ENCODE measurements around the gene ACVRL1.
A peak's percentile ranks its signal among the peaks of the same experiment; 100 is the strongest.

ACVRL1 gene

GRCh38 chr12:51901881-51902280 is 5.4 kb upstream of the ACVRL1 start:
- no peaks in the 10 kb centered on the region for H3K27me3 ChIP-seq (ENCODE audit: control insufficient read depth, insufficient read depth, low read length)
- H3K36me3 ChIP-seq (ENCODE audit: insufficient read depth, low read length) = no peaks in the 10 kb centered on the region
- H3K4me2 ChIP-seq (ENCODE audit: low read length) = no peak overlapping the region
- peaks cover 23% of the 10 kb centered on the region for H3K4me1 ChIP-seq (ENCODE audit: control insufficient read depth, insufficient read depth, low read length)
- H3K9ac ChIP-seq (ENCODE audit: low read depth, low read length) = no peak overlapping the region
- H3K4me3 ChIP-seq (ENCODE audit: low read length) = no peak overlapping the region
- H3K9me3 ChIP-seq (replicated peaks; ENCODE audit: low read length) = no peaks in the 10 kb centered on the region

DNA sequence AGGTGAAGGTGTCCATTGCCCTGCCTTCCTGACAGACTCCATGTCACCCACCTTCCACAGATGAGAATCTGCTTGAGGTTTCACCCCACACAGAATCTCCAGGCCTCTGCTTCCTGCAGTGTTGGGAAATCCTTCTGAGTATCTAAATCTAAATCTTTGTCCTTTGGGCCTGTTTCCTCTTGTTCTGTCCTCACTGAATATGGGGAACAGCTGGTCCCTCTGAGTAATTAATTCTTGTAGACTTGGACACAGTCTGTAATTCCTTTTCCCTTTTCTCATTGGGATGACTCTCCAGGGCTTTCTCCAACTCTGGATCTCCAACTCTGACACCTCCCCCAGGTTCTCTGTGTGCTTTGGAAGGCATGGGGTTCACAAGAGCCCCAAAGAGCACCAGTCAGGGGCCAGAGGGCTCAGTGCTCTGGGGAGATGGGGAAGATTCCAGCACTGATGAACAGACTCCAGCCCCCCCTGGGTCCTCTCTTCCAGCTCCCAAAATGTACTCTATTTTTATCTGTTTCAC is 2.3 kb upstream of the ACVRL1 start:
- peaks cover 34% of the 10 kb centered on the region for H3K4me1 ChIP-seq (ENCODE audit: control insufficient read depth, insufficient read depth, low read length)
- H3K9ac ChIP-seq (ENCODE audit: low read depth, low read length) = peak overlapping the region; percentile 79
- no peaks in the 10 kb centered on the region for H3K27me3 ChIP-seq (ENCODE audit: control insufficient read depth, insufficient read depth, low read length)
- H3K36me3 ChIP-seq (ENCODE audit: insufficient read depth, low read length) = no peaks in the 10 kb centered on the region
- peak overlapping the region; percentile 42 for H3K4me3 ChIP-seq (ENCODE audit: low read length)
- no peaks in the 10 kb centered on the region for H3K9me3 ChIP-seq (replicated peaks; ENCODE audit: low read length)
- peak overlapping the region; percentile 64 for H3K4me2 ChIP-seq (ENCODE audit: low read length)

GRCh38 chr12:51905471-51906429 is 1.6 kb upstream of the ACVRL1 start:
- H3K9me3 ChIP-seq (replicated peaks; ENCODE audit: low read length) = no peaks in the 10 kb centered on the region
- H3K27me3 ChIP-seq (ENCODE audit: control insufficient read depth, insufficient read depth, low read length) = no peaks in the 10 kb centered on the region
- H3K36me3 ChIP-seq (ENCODE audit: insufficient read depth, low read length) = no peaks in the 10 kb centered on the region
- peaks cover 42% of the 10 kb centered on the region for H3K4me1 ChIP-seq (ENCODE audit: control insufficient read depth, insufficient read depth, low read length)
- peak overlapping the region; percentile 79 for H3K9ac ChIP-seq (ENCODE audit: low read depth, low read length)
- peak overlapping the region; percentile 42 for H3K4me3 ChIP-seq (ENCODE audit: low read length)
- H3K4me2 ChIP-seq (ENCODE audit: low read length) = peak overlapping the region; percentile 64

- H3K27me3 ChIP-seq (ENCODE audit: control insufficient read depth, insufficient read depth, low read length) = peaks cover 3% of the 10 kb centered on the region
- H3K36me3 ChIP-seq (ENCODE audit: insufficient read depth, low read length) = no peaks in the 10 kb centered on the region
- H3K9ac ChIP-seq (ENCODE audit: low read depth, low read length) = peak overlapping the region; percentile 83
- peak overlapping the region; percentile 75 for H3K4me3 ChIP-seq (ENCODE audit: low read length)
- H3K9me3 ChIP-seq (replicated peaks; ENCODE audit: low read length) = no peaks in the 10 kb centered on the region
- peaks cover 42% of the 10 kb centered on the region for H3K4me1 ChIP-seq (ENCODE audit: control insufficient read depth, insufficient read depth, low read length)
- H3K4me2 ChIP-seq (ENCODE audit: low read length) = peak overlapping the region; percentile 83
Observed at GRCh38 chr12:51906430-51907082, 748 bp upstream of the ACVRL1 start.

DNA sequence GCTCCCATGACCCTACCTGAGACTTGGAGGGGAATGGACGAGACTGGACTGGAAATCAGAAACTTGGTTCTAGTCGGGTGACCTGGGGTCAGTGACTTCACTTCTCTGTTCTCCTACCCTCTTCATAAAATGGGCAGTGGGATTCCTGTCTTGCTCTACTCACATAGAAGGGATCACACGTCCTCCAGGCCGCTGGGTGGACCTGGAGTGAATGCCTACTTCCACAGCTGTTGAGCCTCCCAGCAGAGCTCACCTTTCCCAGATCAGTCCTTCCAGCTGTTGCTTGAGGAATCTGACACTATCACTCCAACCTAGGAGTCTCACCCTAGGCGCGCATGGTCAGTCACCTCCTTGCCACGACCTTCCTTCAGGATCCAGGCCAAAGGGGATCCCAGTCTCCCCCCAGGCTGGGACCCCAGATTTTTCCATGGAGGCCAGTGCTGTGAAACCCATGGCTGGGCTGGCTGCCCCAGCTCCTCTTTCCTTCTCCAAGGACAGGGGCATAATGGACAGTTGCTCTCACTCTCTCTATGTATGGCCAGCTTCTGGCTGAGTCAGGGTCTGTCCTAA is 637 bp downstream of the ACVRL1 start:
- Histone ChIP-seq H3K9me3 (replicated peaks; ENCODE audit: low read length) (no peaks in the 10 kb centered on the region), H3K9ac (ENCODE audit: low read depth, low read length) (peak overlapping the region; percentile 83), H3K27me3 (ENCODE audit: control insufficient read depth, insufficient read depth, low read length) (peaks cover 3% of the 10 kb centered on the region), H3K4me2 (ENCODE audit: low read length) (peak overlapping the region; percentile 83), H3K36me3 (ENCODE audit: insufficient read depth, low read length) (no peaks in the 10 kb centered on the region), H3K4me1 (ENCODE audit: control insufficient read depth, insufficient read depth, low read length) (peaks cover 42% of the 10 kb centered on the region), H3K4me3 (ENCODE audit: low read length) (peak overlapping the region; percentile 75)

GRCh38 chr12:51908876-51909592 is 1.7 kb downstream of the ACVRL1 start:
- Histone ChIP-seq H3K4me2 (ENCODE audit: low read length) (no peak overlapping the region), H3K9ac (ENCODE audit: low read depth, low read length) (no peak overlapping the region), H3K9me3 (replicated peaks; ENCODE audit: low read length) (no peaks in the 10 kb centered on the region), H3K4me3 (ENCODE audit: low read length) (no peak overlapping the region), H3K4me1 (ENCODE audit: control insufficient read depth, insufficient read depth, low read length) (peaks cover 42% of the 10 kb centered on the region), H3K27me3 (ENCODE audit: control insufficient read depth, insufficient read depth, low read length) (peaks cover 3% of the 10 kb centered on the region), H3K36me3 (ENCODE audit: insufficient read depth, low read length) (no peaks in the 10 kb centered on the region)

GRCh38 chr12:51910168-51910567 is 2.9 kb downstream of the ACVRL1 start:
- Histone ChIP-seq H3K36me3 (ENCODE audit: insufficient read depth, low read length) (no peaks in the 10 kb centered on the region), H3K9me3 (replicated peaks; ENCODE audit: low read length) (no peaks in the 10 kb centered on the region), H3K4me2 (ENCODE audit: low read length) (peak overlapping the region; percentile 45), H3K27me3 (ENCODE audit: control insufficient read depth, insufficient read depth, low read length) (peaks cover 3% of the 10 kb centered on the region), H3K4me3 (ENCODE audit: low read length) (no peak overlapping the region), H3K9ac (ENCODE audit: low read depth, low read length) (no peak overlapping the region), H3K4me1 (ENCODE audit: control insufficient read depth, insufficient read depth, low read length) (peaks cover 33% of the 10 kb centered on the region)

DNA sequence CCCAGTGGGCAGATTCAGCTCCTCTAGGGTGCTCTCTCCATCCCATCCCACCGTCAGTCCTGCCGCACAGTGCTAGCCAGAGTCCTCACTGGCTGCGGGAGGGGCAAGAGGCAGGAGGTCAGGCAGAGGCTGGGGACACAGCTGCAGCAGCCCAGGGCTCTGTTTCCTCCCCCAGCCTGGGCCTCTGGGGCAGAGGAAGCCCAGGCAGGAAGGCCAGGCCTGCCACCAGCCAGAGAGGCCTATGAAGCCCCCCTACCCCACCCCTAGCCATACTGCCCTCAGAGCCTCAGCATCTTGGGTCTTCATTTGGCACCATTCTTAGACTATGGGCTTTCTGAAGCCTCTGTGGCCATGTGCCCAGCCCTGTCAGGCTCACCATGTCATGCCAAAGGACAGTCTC is 3.4 kb downstream of the ACVRL1 start:
- H3K36me3 ChIP-seq (ENCODE audit: insufficient read depth, low read length) = no peaks in the 10 kb centered on the region
- H3K27me3 ChIP-seq (ENCODE audit: control insufficient read depth, insufficient read depth, low read length) = peaks cover 3% of the 10 kb centered on the region
- peak overlapping the region; percentile 45 for H3K4me2 ChIP-seq (ENCODE audit: low read length)
- H3K9ac ChIP-seq (ENCODE audit: low read depth, low read length) = no peak overlapping the region
- H3K4me1 ChIP-seq (ENCODE audit: control insufficient read depth, insufficient read depth, low read length) = peaks cover 29% of the 10 kb centered on the region
- no peaks in the 10 kb centered on the region for H3K9me3 ChIP-seq (replicated peaks; ENCODE audit: low read length)
- H3K4me3 ChIP-seq (ENCODE audit: low read length) = no peak overlapping the region

DNA sequence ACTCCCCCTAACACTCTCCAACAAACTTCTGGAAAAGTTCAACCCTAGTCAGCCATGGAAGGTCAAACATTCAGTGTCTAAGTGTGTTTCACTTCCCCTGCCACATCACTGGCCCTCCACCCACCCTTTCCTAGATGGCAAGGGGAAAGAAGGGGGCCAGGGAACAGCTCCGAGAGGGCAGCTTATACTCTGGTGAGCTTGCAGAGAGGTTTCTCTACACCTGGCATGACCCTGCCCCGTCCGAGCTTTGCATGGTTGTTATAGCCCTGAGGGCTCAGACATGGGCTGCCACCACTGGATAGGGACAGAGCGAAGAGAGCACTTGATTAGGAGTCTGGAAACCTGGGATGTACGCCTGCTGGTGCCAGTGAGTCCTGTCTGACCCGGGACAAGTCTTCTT is 4.0 kb downstream of the ACVRL1 start:
- Histone ChIP-seq H3K36me3 (ENCODE audit: insufficient read depth, low read length) (no peaks in the 10 kb centered on the region), H3K9me3 (replicated peaks; ENCODE audit: low read length) (no peaks in the 10 kb centered on the region), H3K27me3 (ENCODE audit: control insufficient read depth, insufficient read depth, low read length) (peaks cover 3% of the 10 kb centered on the region), H3K4me3 (ENCODE audit: low read length) (no peak overlapping the region), H3K4me2 (ENCODE audit: low read length) (no peak overlapping the region), H3K4me1 (ENCODE audit: control insufficient read depth, insufficient read depth, low read length) (peaks cover 23% of the 10 kb centered on the region), H3K9ac (ENCODE audit: low read depth, low read length) (no peak overlapping the region)

- H3K4me2 ChIP-seq (ENCODE audit: low read length) = no peak overlapping the region
- no peak overlapping the region for H3K4me3 ChIP-seq (ENCODE audit: low read length)
- H3K36me3 ChIP-seq (ENCODE audit: insufficient read depth, low read length) = no peaks in the 10 kb centered on the region
- H3K4me1 ChIP-seq (ENCODE audit: control insufficient read depth, insufficient read depth, low read length) = peaks cover 19% of the 10 kb centered on the region
- H3K27me3 ChIP-seq (ENCODE audit: control insufficient read depth, insufficient read depth, low read length) = peaks cover 3% of the 10 kb centered on the region
- no peak overlapping the region for H3K9ac ChIP-seq (ENCODE audit: low read depth, low read length)
- H3K9me3 ChIP-seq (replicated peaks; ENCODE audit: low read length) = no peaks in the 10 kb centered on the region
Observed at GRCh38 chr12:51911788-51912711, 4.7 kb downstream of the ACVRL1 start.

Measured in skeletal muscle satellite cell (primary cell).